NOMO-1 treated with DMSO at 0.1 percent for 48 hours (cell line): ENCODE measurements around the gene ARMC8.
"Not testable (repeated sequence)": the region's sequence is repeated elsewhere in the genome, so short reads cannot be mapped to it uniquely, and the experiment has no call there.

ENCODE experiments used
- DNase-seq: peaks from one replicate; lab custom pipeline; 2025; ENCODE audit not compliant: unreplicated experiment; lab: John Stamatoyannopoulos, UW

The ARMC8 gene

GRCh38 chr3:138187296-138188012 lies at the start of gene ARMC8:
ARMC8 (plus strand) TSS chr3:138187301; CDS start chr3:138187555, 254 bp downstream.
- peak; percentile 63 for DNase-seq

GRCh38 chr3:138137861-138138260 lies 49.2 kb upstream of the ARMC8 start:
- DNase-seq = peak; percentile 86

- peak; percentile 54 for DNase-seq
Observed at GRCh38 chr3:138139691-138140090, 47.4 kb upstream of the ARMC8 start.

- no peak for DNase-seq
Observed at GRCh38 chr3:138140940-138141339, 46.2 kb upstream of the ARMC8 start.

GRCh38 chr3:138142181-138142580 lies 44.9 kb upstream of the ARMC8 start:
- not testable (repeated sequence) for DNase-seq

GRCh38 chr3:138148503-138148902 lies 38.6 kb upstream of the ARMC8 start:
- DNase-seq = peak; percentile 16

- no peak for DNase-seq
Observed at GRCh38 chr3:138154534-138154933, 32.6 kb upstream of the ARMC8 start.

GRCh38 chr3:138157743-138158142 lies 29.4 kb upstream of the ARMC8 start:
- DNase-seq = no peak

GRCh38 chr3:138165061-138165460 lies 22.0 kb upstream of the ARMC8 start:
- no peak for DNase-seq

- no peak for DNase-seq
Observed at GRCh38 chr3:138172625-138173024, 14.5 kb upstream of the ARMC8 start.

GRCh38 chr3:138173769-138174420 lies 13.2 kb upstream of the ARMC8 start:
- DNase-seq = no peak

GRCh38 chr3:138174421-138175131 lies 12.5 kb upstream of the ARMC8 start, which contains the start of gene DBR1:
DBR1 (minus strand) TSS chr3:138174921; CDS start chr3:138174795, 126 bp downstream.
- DNase-seq = peak; percentile 88

GRCh38 chr3:138180375-138181029 lies 6.6 kb upstream of the ARMC8 start:
- peak; percentile 75 for DNase-seq

- DNase-seq = no peak
Observed at GRCh38 chr3:138184994-138185393, 2.1 kb upstream of the ARMC8 start.

GRCh38 chr3:138186221-138186620 lies 880 bp upstream of the ARMC8 start:
- no peak for DNase-seq

- DNase-seq = peak; percentile 94
Observed at GRCh38 chr3:138186803-138187295, 252 bp upstream of the ARMC8 start.

GRCh38 chr3:138188013-138188730 lies 1.1 kb downstream of the ARMC8 start:
- DNase-seq = peak; percentile 63

GRCh38 chr3:138195481-138195880 lies 8.4 kb downstream of the ARMC8 start:
- DNase-seq = no peak

GRCh38 chr3:138196023-138196422 lies 8.9 kb downstream of the ARMC8 start:
- DNase-seq = no peak

- DNase-seq = no peak
Observed at GRCh38 chr3:138197058-138197457, 10.0 kb downstream of the ARMC8 start.
